8988T (cell line): ENCODE data around the gene PAOX.

Experiments
- DNase-seq: peaks from one replicate; pipeline ENCODE4 v3.0.0; 2011

PAOX gene

GRCh38 chr10:133388236-133388972, 9.3 kb downstream of the PAOX start:
- DNase-seq, result peak; percentile 1

GRCh38 chr10:133388973-133389818, 10.1 kb downstream of the PAOX start:
- DNase-seq, result peak; percentile 2

- DNase-seq, result peak; percentile 2
Observed at GRCh38 chr10:133390597-133391248, 11.7 kb downstream of the PAOX start.

- DNase-seq, result peak; percentile 2
Observed at GRCh38 chr10:133391249-133391635, 12.2 kb downstream of the PAOX start.

GRCh38 chr10:133391761-133392518, 12.9 kb downstream of the PAOX start:
- DNase-seq, result peak; percentile 1

- no peak for DNase-seq
Observed at GRCh38 chr10:133393401-133394063, 14.5 kb downstream of the PAOX start.

GRCh38 chr10:133394064-133394663, 15.1 kb downstream of the PAOX start, which contains the start of gene MTG1:
MTG1 (plus strand) TSS chr10:133394157; CDS start chr10:133394221, 64 bp downstream.
- DNase-seq, result peak; percentile 97

- DNase-seq, result peak; percentile 9
Observed at GRCh38 chr10:133394801-133395221, 15.7 kb downstream of the PAOX start.

GRCh38 chr10:133396035-133396624, 17.1 kb downstream of the PAOX start:
- DNase-seq, result peak; percentile 1

GRCh38 chr10:133397938-133398337, 18.9 kb downstream of the PAOX start:
- DNase-seq, result no peak

GRCh38 chr10:133399123-133399601, 20.1 kb downstream of the PAOX start:
- DNase-seq, result no peak

- peak; percentile 5 for DNase-seq
Observed at GRCh38 chr10:133400624-133401424, 21.8 kb downstream of the PAOX start.

- DNase-seq, result peak; percentile 3
Observed at GRCh38 chr10:133401500-133401899, 22.4 kb downstream of the PAOX start.

GRCh38 chr10:133401981-133402725, 23.1 kb downstream of the PAOX start:
- DNase-seq, result peak; percentile 2

GRCh38 chr10:133403359-133403758, 24.3 kb downstream of the PAOX start:
- peak; percentile 44 for DNase-seq

GRCh38 chr10:133403784-133404183, 24.7 kb downstream of the PAOX start:
- no peak for DNase-seq

- no peak for DNase-seq
Observed at GRCh38 chr10:133405272-133405671, 26.2 kb downstream of the PAOX start.

- no peak for DNase-seq
Observed at GRCh38 chr10:133405844-133406527, 26.9 kb downstream of the PAOX start.
